Keratinocyte (primary cell): ENCODE results near the gene CACNB2. TPM values are rescaled to one million over a fixed set of nuclear protein-coding genes. Genes with fewer than 3 reads are reported as not detected.

ENCODE experiments used
- DNase-seq: peaks from one replicate; pipeline ENCODE4 v3.0.0-alpha.2; 2011; ENCODE audit warnings: low read depth, missing footprints, low spot score
- FAIRE-seq: peaks from 2 replicates; lab custom pipeline; 2011; peaks lifted over from hg19 to GRCh38; lab: Jason Lieb, UNC
- H2AFZ ChIP-seq: 2 replicates; pipeline ENCODE4 v1.6.0; 2012; ENCODE audit warnings: low read length, control low read depth, inconsistent platforms; ENCODE audit not compliant: control insufficient read depth
- H3K27ac ChIP-seq: 2 replicates; pipeline ENCODE4 v1.5.1; 2011; ENCODE audit warnings: low read length; ENCODE audit not compliant: control insufficient read depth, insufficient read depth
- H3K27me3 ChIP-seq: 3 replicates; pipeline ENCODE4 v1.6.0; 2011; ENCODE audit warnings: low read length; ENCODE audit not compliant: control insufficient read depth, insufficient read depth; ENCODE audit errors: extremely low read depth
- H3K36me3 ChIP-seq, 2 experiments: 2 replicates in 1 of 2; 3 replicates in 1 of 2; pipeline ENCODE4 v1.5.1; 2011; ENCODE audit warnings: low read length in 2 of 2, mild to moderate bottlenecking in 1 of 2; ENCODE audit not compliant: control insufficient read depth in 2 of 2, insufficient read depth in 2 of 2; ENCODE audit errors: extremely low read depth in 1 of 2
- H3K4me1 ChIP-seq: 3 replicates; pipeline ENCODE4 v1.5.1; 2011; ENCODE audit warnings: low read length; ENCODE audit not compliant: control insufficient read depth, insufficient read depth; ENCODE audit errors: extremely low read depth
- H3K4me2 ChIP-seq: 3 replicates; pipeline ENCODE4 v1.6.0; 2011; ENCODE audit warnings: low read depth, low read length; ENCODE audit not compliant: control insufficient read depth, insufficient read depth; ENCODE audit errors: extremely low read depth
- H3K4me3 ChIP-seq, 3 experiments: fragments of 200-600 bp in 1 of 3; sonication (generic) in 1 of 3; 2 replicates in 2 of 3; 3 replicates in 1 of 3; pipeline ENCODE4 v1.5.1; 2011 to 2016; ENCODE audit warnings: low read length in 3 of 3, mild to moderate bottlenecking in 3 of 3, control low read depth in 2 of 3, inconsistent platforms in 1 of 3, low read depth in 1 of 3, mixed read lengths in 1 of 3, mixed run types in 1 of 3, moderate library complexity in 1 of 3; ENCODE audit not compliant: control insufficient read depth in 2 of 3, insufficient read depth in 2 of 3; ENCODE audit errors: extremely low read depth in 1 of 3
- H3K79me2 ChIP-seq: 2 replicates; pipeline ENCODE4 v1.6.0; 2012; ENCODE audit warnings: low read length; ENCODE audit not compliant: control insufficient read depth, insufficient read depth
- H3K9ac ChIP-seq: 3 replicates; pipeline ENCODE4 v1.6.0; 2011; ENCODE audit warnings: low read length; ENCODE audit not compliant: control insufficient read depth, insufficient read depth; ENCODE audit errors: extremely low read depth
- H3K9me1 ChIP-seq: 3 replicates; pipeline ENCODE4 v1.6.0; 2011; ENCODE audit warnings: low read length; ENCODE audit not compliant: control insufficient read depth, insufficient read depth; ENCODE audit errors: extremely low read depth
- H3K9me3 ChIP-seq: 2 replicates; pipeline ENCODE4 v1.5.1; 2012; ENCODE audit warnings: low read depth, low read length; ENCODE audit not compliant: control insufficient read depth
- H4K20me1 ChIP-seq: 3 replicates; pipeline ENCODE4 v1.6.0; 2011; ENCODE audit warnings: low read length; ENCODE audit not compliant: control insufficient read depth, insufficient read depth; ENCODE audit errors: extremely low read depth
- CTCF ChIP-seq, 3 experiments: IDR thresholded peaks in 1 of 3; conservative IDR thresholded peaks in 1 of 3; optimal IDR thresholded peaks in 1 of 3; 2 replicates in 2 of 3; 3 replicates in 1 of 3; pipeline versions ENCODE3 to v1.5.1; 2011; ENCODE audit warnings: low read length in 3 of 3, mild to moderate bottlenecking in 3 of 3, moderate library complexity in 2 of 3, control low read depth in 1 of 3, inconsistent platforms in 1 of 3; ENCODE audit not compliant: insufficient read depth in 2 of 3; ENCODE audit errors: extremely low read depth in 1 of 3
- EZH2 ChIP-seq: IDR thresholded peaks from one replicate; pipeline ENCODE4 v1.6.1; 2012; ENCODE audit warnings: inconsistent platforms, mild to moderate bottlenecking, low read length, moderate library complexity
- dilution Hi-C: fragments of 300-500 bp; cut with MboI; formaldehyde crosslinking; loops from one replicate; pipeline ENCODE4 v1.7.0; 2020; ENCODE audit warnings: low sequenced_read_pairs; ENCODE audit not compliant: extremely low pct_ligation_motif_present
- polyA plus RNA-seq, 5 experiments: library from polyadenylated mRNA; depleted of rRNA in 3 of 5; stranded (reverse) in 3 of 5; stranded (forward) in 1 of 5; unstranded in 1 of 5; fragments of >200 nt; gene quantifications; 1 replicate in 1 of 5; 2 replicates in 3 of 5; 3 replicates in 1 of 5; pipeline versions ENCODE4 v1.2.1 to v1.2.3, GENCODE V29; 2011 to 2012; ENCODE audit warnings: missing spikeins in 2 of 5, low read depth in 1 of 5, low replicate concordance in 1 of 5

CACNB2 gene
- polyA plus RNA-seq, 1 donor (not counting 4 experiments of a cell fraction or from before 2014, with no cell fraction given): 0.03 TPM

- no peak overlapping the region for H3K4me3 ChIP-seq
- no peak overlapping the region for H3K27ac ChIP-seq
- no peaks in the 10 kb centered on the region for H3K9me3 ChIP-seq
- FAIRE-seq (no peak), DNase-seq (no peak)
- no peak overlapping the region for H3K4me2 ChIP-seq
- no peaks in the 10 kb centered on the region for H4K20me1 ChIP-seq
- H3K9ac ChIP-seq: no peak overlapping the region
- peaks cover 4% of the 10 kb centered on the region for H3K27me3 ChIP-seq
- H2AFZ ChIP-seq: no peak overlapping the region
- dilution Hi-C loops: no loop called here
- H3K9me1 ChIP-seq: no peaks in the 10 kb centered on the region
- H3K79me2 ChIP-seq: no peaks in the 10 kb centered on the region
- H3K4me1 ChIP-seq: peaks cover 7% of the 10 kb centered on the region
- H3K36me3 ChIP-seq: no peaks in the 10 kb centered on the region
- TF ChIP-seq EZH2 (no peak), CTCF (optimal IDR thresholded peaks at IDR 0.05 in 1 of 3, IDR thresholded peaks at IDR 0.05 in 1 of 3, conservative IDR thresholded peaks at IDR 0.05 in 1 of 3; ENCODE audit: extremely low read depth in 1 of 3, insufficient read depth in 2 of 3, low read length in 3 of 3) (no peak)
Observed at GRCh38 chr10:18159557-18159956, 19.3 kb downstream of the CACNB2 start.

- no peak overlapping the region for H2AFZ ChIP-seq
- dilution Hi-C loops: no loop called here
- no peaks in the 10 kb centered on the region for H4K20me1 ChIP-seq
- H3K4me1 ChIP-seq: peaks cover 7% of the 10 kb centered on the region
- no peak for FAIRE-seq
- DNase-seq: no peak
- H3K9me1 ChIP-seq: no peaks in the 10 kb centered on the region
- no peaks in the 10 kb centered on the region for H3K9me3 ChIP-seq
- H3K4me2 ChIP-seq: no peak overlapping the region
- no peaks in the 10 kb centered on the region for H3K36me3 ChIP-seq
- H3K79me2 ChIP-seq: no peaks in the 10 kb centered on the region
- TF ChIP-seq EZH2 (no peak), CTCF (optimal IDR thresholded peaks at IDR 0.05 in 1 of 3, IDR thresholded peaks at IDR 0.05 in 1 of 3, conservative IDR thresholded peaks at IDR 0.05 in 1 of 3; ENCODE audit: extremely low read depth in 1 of 3, insufficient read depth in 2 of 3, low read length in 3 of 3) (no peak)
- H3K27ac ChIP-seq: no peak overlapping the region
- H3K27me3 ChIP-seq: peaks cover 4% of the 10 kb centered on the region
- H3K4me3 ChIP-seq: no peak overlapping the region
- H3K9ac ChIP-seq: no peak overlapping the region
Observed at GRCh38 chr10:18162021-18162627, 21.9 kb downstream of the CACNB2 start.
